ENCODE results near the gene CACNA2D3. TPM values are rescaled to one million over a fixed set of nuclear protein-coding genes. Genes with fewer than 3 reads are reported as not detected.

Gene CACNA2D3
- total and polyA plus RNA-seq, 4 donors, result 0.06 to 0.37 (median 0.08) TPM; not detected in 1

DNA sequence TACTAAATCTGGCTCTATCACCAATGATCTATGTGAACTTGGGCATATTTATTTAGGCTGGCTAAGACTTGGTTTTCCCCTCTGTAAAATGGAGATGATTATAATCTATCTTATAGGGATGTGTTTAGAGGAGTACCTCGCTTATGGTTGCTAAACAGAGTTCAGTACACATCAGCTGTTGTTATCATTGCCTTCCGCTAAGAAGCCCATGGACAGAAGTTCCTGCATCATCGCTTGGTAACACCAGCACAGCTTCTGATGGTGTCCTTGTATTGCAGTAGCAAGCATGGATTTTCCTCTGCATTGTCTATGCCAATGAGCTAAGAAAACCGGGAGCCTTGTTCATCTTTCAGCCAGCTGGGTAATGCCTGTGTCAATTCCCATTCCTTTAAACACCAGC is 878.6 kb downstream of the CACNA2D3 start:
- Histone ChIP-seq H3K4me1 (ENCODE audit: control insufficient read depth in 4 of 4, insufficient read depth in 4 of 4, low read length in 3 of 4) (no peaks in the 10 kb centered on the region), H3K9ac (ENCODE audit: low read depth in 1 of 2, low read length in 2 of 2) (no peak overlapping the region), H3K27me3 (ENCODE audit: control insufficient read depth in 4 of 4, insufficient read depth in 4 of 4, low read length in 3 of 4) (peaks cover 0 to 7% (median 0%) of the 10 kb centered on the region in 4 donors), H3K9me3 (ENCODE audit: control insufficient read depth in 4 of 4, low read length in 3 of 4) (no peaks in the 10 kb centered on the region), H3K27ac (ENCODE audit: low read depth in 1 of 2, low read length in 2 of 2) (no peak overlapping the region), H3K4me3 (ENCODE audit: low read depth in 1 of 3, low read length in 3 of 3) (no peak overlapping the region), H3K36me3 (ENCODE audit: control insufficient read depth in 4 of 4, insufficient read depth in 3 of 4, low read depth in 1 of 4, low read length in 3 of 4) (no peaks in the 10 kb centered on the region)
- no peak for DNase-seq (ENCODE audit: low spot score)
- TF ChIP-seq ZBTB33 (IDR thresholded peaks at IDR 0.05) (no peak), FOXA2 (IDR thresholded peaks at IDR 0.05) (no peak), HNF4G (IDR thresholded peaks at IDR 0.05) (no peak), YY1 (IDR thresholded peaks at IDR 0.05) (no peak), MAX (IDR thresholded peaks at IDR 0.05) (no peak), FOXA1 (IDR thresholded peaks at IDR 0.05) (no peak), HNF4A (conservative IDR thresholded peaks at IDR 0.05) (no peak), EGR1 (IDR thresholded peaks at IDR 0.05; ENCODE audit: low read depth in 2 of 2) (no peak), RXRA (IDR thresholded peaks at IDR 0.05) (no peak), NR2F2 (IDR thresholded peaks at IDR 0.05) (no peak), CTCF (IDR thresholded peaks at IDR 0.05; ENCODE audit: low read depth, low read length, missing input control) (no peak), TAF1 (conservative IDR thresholded peaks at IDR 0.05) (no peak), JUND (IDR thresholded peaks at IDR 0.05) (no peak), SP1 (IDR thresholded peaks at IDR 0.05) (no peak), RAD21 (IDR thresholded peaks at IDR 0.05) (no peak)
- TF ChIP-seq, protein P1, sequence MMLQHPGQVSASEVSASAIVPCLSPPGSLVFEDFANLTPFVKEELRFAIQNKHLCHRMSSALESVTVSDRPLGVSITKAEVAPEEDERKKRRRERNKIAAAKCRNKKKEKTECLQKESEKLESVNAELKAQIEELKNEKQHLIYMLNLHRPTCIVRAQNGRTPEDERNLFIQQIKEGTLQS (IDR thresholded peaks at IDR 0.05), result no peak
- 84% methylated on average over 4 of the region's 4 CpGs for WGBS

GRCh38 chr3:55002416-55002930 is 880.1 kb downstream of the CACNA2D3 start:
- DNase-seq (ENCODE audit: low spot score), result no peak
- H3K4me1 ChIP-seq (ENCODE audit: control insufficient read depth in 4 of 4, insufficient read depth in 4 of 4, low read length in 3 of 4), result no peaks in the 10 kb centered on the region
- H3K27me3 ChIP-seq (ENCODE audit: control insufficient read depth in 4 of 4, insufficient read depth in 4 of 4, low read length in 3 of 4), result peaks cover 0 to 7% (median 0%) of the 10 kb centered on the region in 4 donors
- H3K36me3 ChIP-seq (ENCODE audit: control insufficient read depth in 4 of 4, insufficient read depth in 3 of 4, low read depth in 1 of 4, low read length in 3 of 4), result no peaks in the 10 kb centered on the region
- no peak overlapping the region for H3K4me3 ChIP-seq (ENCODE audit: low read depth in 1 of 3, low read length in 3 of 3)
- 69% methylated on average over 9 of the region's 9 CpGs for WGBS
- no peak overlapping the region for H3K27ac ChIP-seq (ENCODE audit: low read depth in 1 of 2, low read length in 2 of 2)
- H3K9me3 ChIP-seq (ENCODE audit: control insufficient read depth in 4 of 4, low read length in 3 of 4), result no peaks in the 10 kb centered on the region
- no peak overlapping the region for H3K9ac ChIP-seq (ENCODE audit: low read depth in 1 of 2, low read length in 2 of 2)
- TF ChIP-seq CTCF (IDR thresholded peaks at IDR 0.05; ENCODE audit: low read depth, low read length, missing input control) (no peak), EGR1 (IDR thresholded peaks at IDR 0.05; ENCODE audit: low read depth in 2 of 2) (no peak), GABPA (IDR thresholded peaks at IDR 0.05 in 1 of 2, conservative IDR thresholded peaks at IDR 0.05 in 1 of 2) (no peak), HNF4A (conservative IDR thresholded peaks at IDR 0.05) (no peak), SP1 (IDR thresholded peaks at IDR 0.05) (no peak), NR2F2 (IDR thresholded peaks at IDR 0.05) (no peak)
- TF ChIP-seq, protein P2, sequence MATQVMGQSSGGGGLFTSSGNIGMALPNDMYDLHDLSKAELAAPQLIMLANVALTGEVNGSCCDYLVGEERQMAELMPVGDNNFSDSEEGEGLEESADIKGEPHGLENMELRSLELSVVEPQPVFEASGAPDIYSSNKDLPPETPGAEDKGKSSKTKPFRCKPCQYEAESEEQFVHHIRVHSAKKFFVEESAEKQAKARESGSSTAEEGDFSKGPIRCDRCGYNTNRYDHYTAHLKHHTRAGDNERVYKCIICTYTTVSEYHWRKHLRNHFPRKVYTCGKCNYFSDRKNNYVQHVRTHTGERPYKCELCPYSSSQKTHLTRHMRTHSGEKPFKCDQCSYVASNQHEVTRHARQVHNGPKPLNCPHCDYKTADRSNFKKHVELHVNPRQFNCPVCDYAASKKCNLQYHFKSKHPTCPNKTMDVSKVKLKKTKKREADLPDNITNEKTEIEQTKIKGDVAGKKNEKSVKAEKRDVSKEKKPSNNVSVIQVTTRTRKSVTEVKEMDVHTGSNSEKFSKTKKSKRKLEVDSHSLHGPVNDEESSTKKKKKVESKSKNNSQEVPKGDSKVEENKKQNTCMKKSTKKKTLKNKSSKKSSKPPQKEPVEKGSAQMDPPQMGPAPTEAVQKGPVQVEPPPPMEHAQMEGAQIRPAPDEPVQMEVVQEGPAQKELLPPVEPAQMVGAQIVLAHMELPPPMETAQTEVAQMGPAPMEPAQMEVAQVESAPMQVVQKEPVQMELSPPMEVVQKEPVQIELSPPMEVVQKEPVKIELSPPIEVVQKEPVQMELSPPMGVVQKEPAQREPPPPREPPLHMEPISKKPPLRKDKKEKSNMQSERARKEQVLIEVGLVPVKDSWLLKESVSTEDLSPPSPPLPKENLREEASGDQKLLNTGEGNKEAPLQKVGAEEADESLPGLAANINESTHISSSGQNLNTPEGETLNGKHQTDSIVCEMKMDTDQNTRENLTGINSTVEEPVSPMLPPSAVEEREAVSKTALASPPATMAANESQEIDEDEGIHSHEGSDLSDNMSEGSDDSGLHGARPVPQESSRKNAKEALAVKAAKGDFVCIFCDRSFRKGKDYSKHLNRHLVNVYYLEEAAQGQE (IDR thresholded peaks at IDR 0.05), result no peak
